K562 (cell line): ENCODE results near the gene AGK. TPM values are rescaled to one million over a fixed set of nuclear protein-coding genes. Genes with fewer than 3 reads are reported as not detected.

Experiments
- ARID1B ChIP-seq: fragments of 450-650 bp; IDR thresholded peaks from 2 replicates; pipeline ENCODE4 v1.6.1; 2016; ENCODE audit warnings: antibody characterized with exemption, mild to moderate bottlenecking, inconsistent platforms
- ATF2 ChIP-seq: sonication (generic); formaldehyde crosslinking; IDR thresholded peaks from 2 replicates; pipeline ENCODE4 v1.8.1; 2022; ENCODE audit warnings: missing genetic modification reagents
- CBX8 ChIP-seq: fragments of 200-600 bp; sonication (generic); IDR thresholded peaks from 2 replicates; pipeline ENCODE4 v1.6.1; 2012; ENCODE audit warnings: borderline replicate concordance, mixed run types, low read depth, mild to moderate bottlenecking, moderate library complexity, mixed read lengths, low read length, control low read depth, inconsistent platforms; ENCODE audit not compliant: poor library complexity, severe bottlenecking; ENCODE audit errors: extremely low read depth
- CHD4 ChIP-seq: fragments of 200-600 bp; sonication (generic); IDR thresholded peaks from 3 replicates; pipeline ENCODE4 v1.6.1; 2012; ENCODE audit warnings: low read depth, mild to moderate bottlenecking, mixed read lengths, low read length, inconsistent platforms; ENCODE audit not compliant: insufficient read depth, insufficient replicate concordance, poor library complexity, severe bottlenecking
- CHD7 ChIP-seq: fragments of 200-600 bp; sonication (generic); IDR thresholded peaks from one replicate; pipeline ENCODE4 v1.6.1; 2012; ENCODE audit warnings: mild to moderate bottlenecking, low read depth, low read length, inconsistent platforms
- ELF2 ChIP-seq: fragments of 250-450 bp; sonication (Bioruptor Pico); IDR thresholded peaks from 2 replicates; pipeline ENCODE4 v1.5.0; 2021; ENCODE audit warnings: mild to moderate bottlenecking
- HDAC6 ChIP-seq: IDR thresholded peaks from 2 replicates; pipeline ENCODE4 v1.6.1; 2012; ENCODE audit warnings: low read depth, mild to moderate bottlenecking, control low read depth, inconsistent platforms, low read length, moderate library complexity
- HNRNPLL ChIP-seq: fragments of 200-400 bp; formaldehyde crosslinking; IDR thresholded peaks from 2 replicates; pipeline ENCODE4 v1.6.1; 2017; ENCODE audit warnings: low read length, low read depth, mild to moderate bottlenecking; ENCODE audit not compliant: poor library complexity, severe bottlenecking
- RFX5 ChIP-seq: IDR thresholded peaks from 2 replicates; pipeline ENCODE4 v1.6.1; 2011; ENCODE audit warnings: low read depth, mild to moderate bottlenecking, improper control_type of control experiment, low read length
- SMAD4 ChIP-seq: fragments of 250-450 bp; sonication (Bioruptor Pico); conservative IDR thresholded peaks from 2 replicates; pipeline ENCODE4 v1.8.0; 2021; ENCODE audit warnings: inconsistent platforms, mild to moderate bottlenecking, moderate library complexity
- TAL1 ChIP-seq: fragments of 450-650 bp; IDR thresholded peaks from 2 replicates; pipeline ENCODE4 v1.6.1; 2016; ENCODE audit warnings: mild to moderate bottlenecking
- ZC3H4 ChIP-seq: sonication (generic); formaldehyde crosslinking; IDR thresholded peaks from 2 replicates; pipeline ENCODE4 v1.9.0; 2021; ENCODE audit warnings: missing genetic modification reagents, borderline replicate concordance
- ZKSCAN8 ChIP-seq: fragments of 200-800 bp; sonication (Bioruptor generic); IDR thresholded peaks from 2 replicates; pipeline ENCODE4 v1.6.1; 2016; ENCODE audit warnings: missing genetic modification characterization, missing compliant biosample characterization
- ZNF23 ChIP-seq: fragments of 250-450 bp; sonication (Bioruptor Pico); IDR thresholded peaks from 2 replicates; pipeline ENCODE4 v1.4.0; 2020; ENCODE audit warnings: mild to moderate bottlenecking
- ZNF444 ChIP-seq: fragments of 250-450 bp; sonication (Bioruptor Pico); IDR thresholded peaks from 2 replicates; pipeline ENCODE4 v1.4.0; 2020; ENCODE audit warnings: mild to moderate bottlenecking, moderate library complexity
- polyA plus RNA-seq, 8 experiments: library from polyadenylated mRNA; depleted of rRNA in 4 of 8; stranded (reverse) in 5 of 8; unstranded in 3 of 8; fragments of >200 nt; fragmentation: Nextera tagmentation in 2 of 8; fragmentation: Illumina TruSeq in 1 of 8; extraction: Ambion mirVana in 2 of 8; extraction: Trizol in 1 of 8; gene quantifications; 2 replicates each; pipeline versions ENCODE4 v1.2.1 to v1.2.3, GENCODE V29; 2011 to 2014; ENCODE audit warnings: inconsistent platforms in 1 of 8, missing spikeins in 1 of 8
- total RNA-seq, 7 experiments: library from RNA; depleted of rRNA in 6 of 7; stranded (reverse); fragments of >200 nt in 6 of 7; fragmentation: Illumina TruSeq in 2 of 7; extraction: Trizol in 2 of 7; gene quantifications; 2 replicates each; pipeline versions ENCODE4 v1.2.1 to v1.2.3, GENCODE V29; 2011 to 2021; ENCODE audit warnings: low replicate concordance in 1 of 7

AGK gene
- total and polyA plus RNA-seq, 9 of the 15 experiments (the other 6 are each of a cell fraction or from before 2014, with no cell fraction given): 50.7 to 128 (median 71.8) TPM

- peak; percentile 66 for TF ChIP-seq CHD7
- no peak for TF ChIP-seq CHD4
- no peak; the same call in 1 of the 2 replicates for TF ChIP-seq ELF2 (CRISPR knock-in tag)
- TF ChIP-seq ZNF444 (CRISPR knock-in tag): no peak
- no peak for TF ChIP-seq ZKSCAN8
- no peak for TF ChIP-seq ZNF23 (CRISPR knock-in tag)
- no peak; the same call in 1 of the 2 replicates for TF ChIP-seq ATF2 (CRISPR knock-in tag)
- TF ChIP-seq TAL1: no peak
- TF ChIP-seq ZC3H4: no peak
- TF ChIP-seq RFX5: no peak
- TF ChIP-seq HDAC6: 0 out of 2 replicates have a peak, but pooled peaks have one; percentile 27
- peak; percentile 50 for TF ChIP-seq HNRNPLL
- TF ChIP-seq ARID1B: no peak
- TF ChIP-seq CBX8: no peak
- peak; percentile 75; the same call in 1 of the 2 replicates for TF ChIP-seq SMAD4 (CRISPR knock-in tag)
Observed at GRCh38 chr7:141551094-141551781, at the start of gene AGK (continued).
